Stimulated activated CD4-positive, alpha-beta T cell treated with anti-CD3 and anti-CD28 coated beads, Interleukin-12 subunit alpha, Interleukin-12 subunit beta, amount 100 ng/mL, for 48 hours (primary cell): Measurements from ENCODE around the gene PNMA6A.
"Not testable (repeated sequence)": the region's sequence is repeated elsewhere in the genome, so short reads cannot be mapped to it uniquely, and the experiment has no call there.

Experiments used
- DNase-seq, 3 donors: peaks; one replicate each; pipeline ENCODE4 v3.0.0-alpha.2; 2020; ENCODE audit warnings: low read depth in 2 of 3, low spot score in 1 of 3

PNMA6A gene

DNA sequence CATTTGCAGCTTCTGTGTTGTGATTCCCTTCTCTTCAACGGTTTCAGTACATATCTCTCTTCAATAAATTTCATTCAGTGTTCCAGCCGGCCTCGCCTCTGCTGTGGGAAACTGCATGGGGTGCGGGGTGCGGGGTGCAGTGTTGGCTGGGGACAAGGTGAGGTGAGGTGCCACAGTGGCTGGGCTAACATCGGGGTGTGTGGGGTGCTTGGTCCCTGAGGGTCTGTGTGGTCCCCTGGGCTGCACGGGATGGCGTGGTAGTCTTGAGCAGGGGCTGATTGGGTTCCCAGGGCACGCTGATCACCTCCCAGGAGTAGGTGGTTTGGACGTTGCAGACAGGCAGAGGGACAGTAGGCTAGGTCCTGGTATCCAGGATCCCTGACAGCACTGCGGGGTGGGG, 2.7 kb downstream of the PNMA6A start:
- no peak for DNase-seq

- no peak for DNase-seq
These were observed 3.1 kb downstream of the PNMA6A start for GRCh38 chrX:153075366-153075765.

DNA sequence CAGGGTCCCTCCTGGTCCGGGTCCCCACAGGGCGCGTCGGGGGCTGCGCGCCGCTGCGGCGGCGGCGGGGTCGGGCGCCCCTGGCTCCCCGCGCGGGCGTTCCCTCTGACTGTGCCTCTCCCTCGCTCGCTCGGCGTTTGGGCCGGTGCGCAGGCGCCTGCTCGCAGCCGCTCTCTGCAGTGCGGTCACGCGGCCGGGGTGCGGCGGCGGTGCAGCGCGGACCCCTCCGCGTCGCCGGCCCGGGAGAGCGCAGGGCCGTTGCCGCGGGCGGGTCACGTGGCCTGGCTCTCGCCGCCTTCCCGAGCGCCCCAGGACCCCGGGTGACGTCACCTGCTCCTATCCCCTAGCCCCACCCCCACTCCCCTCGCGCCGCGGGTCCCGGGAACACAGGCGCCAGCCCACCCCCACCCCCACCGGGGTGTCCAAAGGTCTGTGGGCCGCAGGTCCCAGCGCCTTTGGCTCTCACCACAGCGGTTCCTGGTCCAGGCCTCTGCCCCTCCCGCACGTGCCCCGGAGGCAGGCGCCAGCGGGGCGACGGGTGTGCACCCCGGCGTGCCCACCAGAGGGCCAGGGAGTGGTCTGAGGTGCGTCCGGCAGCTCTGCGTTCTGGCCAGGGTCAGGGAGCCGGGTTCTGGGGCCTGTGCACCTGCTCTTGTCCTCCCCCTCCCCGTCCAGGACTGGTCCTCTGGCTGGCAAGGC, 5.3 kb downstream of the PNMA6A start:
- DNase-seq = not testable (repeated sequence)

DNA sequence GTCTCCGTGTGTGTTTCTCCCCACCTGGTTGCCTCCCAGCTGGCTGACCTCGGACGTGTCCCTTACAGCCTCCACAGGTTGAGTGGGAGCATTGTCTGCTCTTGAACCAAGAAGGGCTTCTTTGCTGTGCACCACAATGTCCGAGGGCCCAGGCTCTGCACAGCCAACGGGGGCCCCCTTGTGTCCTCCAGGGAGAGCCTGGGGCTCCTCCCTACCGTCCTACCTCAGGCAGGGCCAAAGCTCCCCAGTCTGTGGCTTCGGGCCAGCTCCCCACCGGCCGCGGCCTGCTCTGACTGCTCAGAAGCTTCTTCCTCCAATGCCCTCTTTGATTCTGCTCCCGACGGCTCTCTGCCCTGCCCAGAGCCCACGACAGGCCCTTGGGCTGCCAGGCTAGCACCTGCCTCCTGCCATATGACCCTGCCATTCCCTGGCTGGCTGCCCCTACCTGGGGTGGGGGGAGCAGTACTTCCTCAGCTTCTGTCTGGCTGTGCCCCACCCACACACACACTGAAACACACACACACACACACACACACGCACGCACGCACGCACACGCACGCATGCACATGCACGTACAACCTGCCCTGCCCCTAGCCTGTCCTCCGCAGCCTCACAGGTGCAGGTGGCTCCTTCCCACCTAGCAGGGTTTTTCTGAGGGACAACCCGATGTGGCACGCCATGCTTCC, 11.1 kb downstream of the PNMA6A start:
- not testable (repeated sequence) for DNase-seq

DNA sequence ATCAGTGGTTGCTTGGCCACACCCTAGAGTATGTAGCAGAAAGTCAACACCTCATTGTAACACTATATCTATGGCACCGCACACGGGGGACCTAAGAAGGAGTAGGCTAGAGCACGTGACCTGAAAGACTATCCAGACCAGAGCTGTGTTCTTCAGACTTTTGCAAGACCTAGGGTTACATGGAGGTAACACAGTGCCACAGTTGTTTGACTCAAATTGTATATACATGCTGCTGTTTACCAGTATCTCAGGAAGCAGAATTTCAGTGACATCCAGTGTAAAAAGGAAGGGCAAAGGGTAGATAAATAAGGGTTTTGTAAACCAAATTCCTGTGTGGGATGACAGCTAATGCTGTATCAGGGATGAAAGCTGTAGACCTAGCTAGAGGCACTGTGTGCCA, 30.2 kb downstream of the PNMA6A start:
- DNase-seq = no peak

- not testable (repeated sequence) for DNase-seq
These were observed 32.7 kb downstream of the PNMA6A start for GRCh38 chrX:153104959-153105358.

- DNase-seq = not testable (repeated sequence)
These were observed 34.0 kb downstream of the PNMA6A start for GRCh38 chrX:153106092-153106801.

DNA sequence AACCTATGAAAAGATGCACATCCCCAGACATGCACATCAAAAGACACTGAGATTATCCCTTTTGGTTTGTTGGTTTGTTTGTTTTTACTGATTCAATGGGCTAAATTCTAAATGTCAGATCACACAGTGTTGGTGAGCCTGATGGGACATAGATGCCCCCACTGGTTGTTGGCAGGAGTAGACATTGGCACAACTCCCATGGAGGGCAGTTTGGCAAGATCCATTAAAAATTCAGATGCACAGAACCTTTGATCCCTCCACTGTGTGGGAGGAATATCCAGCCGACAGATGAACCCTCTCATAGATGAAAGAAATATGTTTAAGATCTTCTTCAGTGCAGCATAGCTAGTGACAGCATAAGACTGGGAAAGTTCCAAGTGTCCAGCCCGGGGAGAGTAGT, 38.5 kb downstream of the PNMA6A start:
- DNase-seq = not testable (repeated sequence)

- DNase-seq = not testable (repeated sequence)
These were observed 41.6 kb downstream of the PNMA6A start for GRCh38 chrX:153113851-153114250.

GRCh38 chrX:153117754-153118153, 45.5 kb downstream of the PNMA6A start:
- DNase-seq = not testable (repeated sequence)

GRCh38 chrX:153120230-153120629, 48.0 kb downstream of the PNMA6A start:
- DNase-seq = not testable (repeated sequence)

GRCh38 chrX:153123468-153123867, 51.2 kb downstream of the PNMA6A start:
- DNase-seq = not testable (repeated sequence)
